Smooth muscle cell of the pulmonary artery (primary cell): ENCODE data around the gene OR10G4. TPM values are rescaled to one million over a fixed set of nuclear protein-coding genes. Genes with fewer than 3 reads are reported as not detected.

Source experiments
- total RNA-seq: library from RNA; depleted of rRNA; stranded (reverse); fragments of >200 nt; gene quantifications from 2 replicates; pipeline ENCODE4 v1.2.3, GENCODE V29; 2014

Gene OR10G4, protein sequence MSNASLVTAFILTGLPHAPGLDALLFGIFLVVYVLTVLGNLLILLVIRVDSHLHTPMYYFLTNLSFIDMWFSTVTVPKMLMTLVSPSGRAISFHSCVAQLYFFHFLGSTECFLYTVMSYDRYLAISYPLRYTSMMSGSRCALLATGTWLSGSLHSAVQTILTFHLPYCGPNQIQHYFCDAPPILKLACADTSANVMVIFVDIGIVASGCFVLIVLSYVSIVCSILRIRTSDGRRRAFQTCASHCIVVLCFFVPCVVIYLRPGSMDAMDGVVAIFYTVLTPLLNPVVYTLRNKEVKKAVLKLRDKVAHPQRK
- total RNA-seq, result not detected in 2 replicates

DNA sequence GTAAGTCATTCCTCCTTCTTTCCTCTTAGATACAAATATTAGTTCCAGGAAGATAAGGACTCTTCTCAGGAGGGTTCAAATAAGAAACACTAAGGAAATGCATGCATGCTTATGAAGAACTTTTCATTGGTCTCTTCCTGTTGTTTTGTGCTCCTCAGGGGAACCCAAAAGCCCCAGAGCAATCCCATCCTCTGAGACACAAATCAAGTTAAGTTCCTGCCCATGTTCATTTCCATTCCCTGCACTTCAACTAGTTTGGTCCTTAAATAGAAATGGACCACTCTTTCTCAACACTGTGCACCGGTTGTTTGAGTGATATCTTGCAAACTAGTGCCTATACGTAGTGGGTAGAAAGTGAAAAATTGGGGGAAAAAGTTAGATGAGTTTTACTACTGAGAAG lies at the start of gene OR10G4:
Gene OR10G4, plus strand, starts transcription at position 301 of the 400 bp plus-strand sequence. CDS start 2,578 bp downstream, outside the sequence.

GRCh38 chr11:123977731-123978347 lies 35.0 kb upstream of the OR10G4 start, which contains the start of gene OR10S1:
Gene OR10S1 (minus strand): TSS chr11:123977781. CDS start chr11:123977664, 117 bp downstream.

GRCh38 chr11:123995119-123995518 lies 17.7 kb upstream of the OR10G4 start, which contains the start of gene OR10G6:
Gene OR10G6 (minus strand): TSS chr11:123995161. CDS start chr11:123995161, 0 bp downstream.

GRCh38 chr11:124026498-124026897 lies 13.7 kb downstream of the OR10G4 start, which contains the start of gene OR10G8:
Gene OR10G8 (plus strand): TSS chr11:124026798. CDS start chr11:124029623, 2,825 bp downstream.

GRCh38 chr11:124041254-124041653 lies 28.5 kb downstream of the OR10G4 start, which contains the start of gene OR10G7:
Gene OR10G7 (minus strand): TSS chr11:124041325. CDS start chr11:124039001, 2,324 bp downstream.

Other genes with a start within 250 kb of the OR10G4 start
- gene OR6M1, start 206.6 kb upstream of the OR10G4 start, total RNA-seq, result not detected in 2 replicates
- gene TMEM225, start 127.3 kb upstream of the OR10G4 start, total RNA-seq, result not detected in 2 replicates
- not detected in 2 replicates for gene OR8D4, start 110.8 kb upstream of the OR10G4 start, total RNA-seq
- not detected in 2 replicates for gene OR4D5, start 73.4 kb upstream of the OR10G4 start, total RNA-seq
- gene OR6T1, start 69.2 kb upstream of the OR10G4 start, total RNA-seq, result not detected in 2 replicates
- gene OR10S1, start 35.2 kb upstream of the OR10G4 start, total RNA-seq, result not detected in 2 replicates
- not detected in 2 replicates for gene OR10G6, start 17.8 kb upstream of the OR10G4 start, total RNA-seq
- gene OR10G9, start 10.0 kb downstream of the OR10G4 start, total RNA-seq, result not detected in 2 replicates
- not detected in 2 replicates for gene OR10G8, start 13.8 kb downstream of the OR10G4 start, total RNA-seq
- gene OR10G7, start 28.3 kb downstream of the OR10G4 start, total RNA-seq, result not detected in 2 replicates
- gene VWA5A, start 102.5 kb downstream of the OR10G4 start, total RNA-seq, result 18.4 and 21.8 TPM in 2 replicates
- gene OR10D3, start 170.3 kb downstream of the OR10G4 start, total RNA-seq, result not detected in 2 replicates
- not detected in 2 replicates for gene OR8G1, start 228.1 kb downstream of the OR10G4 start, total RNA-seq
- gene OR8G5, start 243.4 kb downstream of the OR10G4 start, total RNA-seq, result not detected in 2 replicates